Measurements from ENCODE around the gene UBFD1.
"Not testable (repeated sequence)": the region's sequence is repeated elsewhere in the genome, so short reads cannot be mapped to it uniquely, and the experiment has no call there.

UBFD1 gene

DNA sequence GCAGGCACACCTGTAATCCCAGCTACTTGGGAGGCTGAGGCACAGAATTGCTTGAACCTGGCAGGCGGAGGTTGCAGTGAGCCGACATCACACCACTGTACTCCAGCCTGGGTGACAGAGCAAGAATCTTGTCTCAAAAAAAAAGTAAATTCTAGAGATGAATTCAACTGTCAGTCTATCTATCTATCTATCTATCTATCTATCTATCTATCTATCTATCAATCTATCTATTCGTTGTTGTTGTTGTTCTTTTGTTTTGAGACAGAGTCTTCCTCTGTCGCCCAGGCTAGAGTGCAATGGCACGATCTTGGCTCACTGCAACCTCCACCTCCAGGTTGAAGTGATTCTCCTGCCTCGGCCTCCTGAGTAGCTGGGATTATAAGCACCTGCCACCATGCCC, 53.4 kb downstream of the UBFD1 start:
- not testable (repeated sequence) for DNase-seq

DNA sequence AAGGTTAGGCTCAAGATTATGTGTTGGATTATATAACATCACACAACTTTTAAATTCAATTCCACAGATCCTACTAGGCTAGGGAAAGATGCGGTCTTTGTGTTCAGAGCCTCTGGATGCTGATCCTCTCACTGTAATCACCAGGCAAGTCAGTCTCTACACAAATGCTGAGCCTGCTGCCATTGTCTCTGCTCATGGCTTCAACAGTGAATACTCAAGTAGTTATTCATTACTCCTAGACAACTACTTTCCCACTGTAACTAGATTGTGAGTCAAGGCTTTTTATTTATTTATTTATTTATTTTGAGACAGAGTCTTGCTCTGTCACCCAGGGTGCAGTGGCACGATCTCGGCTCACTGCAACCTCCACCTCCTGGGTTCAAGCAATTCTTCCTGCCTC, 54.4 kb downstream of the UBFD1 start:
- no peak for DNase-seq

DNA sequence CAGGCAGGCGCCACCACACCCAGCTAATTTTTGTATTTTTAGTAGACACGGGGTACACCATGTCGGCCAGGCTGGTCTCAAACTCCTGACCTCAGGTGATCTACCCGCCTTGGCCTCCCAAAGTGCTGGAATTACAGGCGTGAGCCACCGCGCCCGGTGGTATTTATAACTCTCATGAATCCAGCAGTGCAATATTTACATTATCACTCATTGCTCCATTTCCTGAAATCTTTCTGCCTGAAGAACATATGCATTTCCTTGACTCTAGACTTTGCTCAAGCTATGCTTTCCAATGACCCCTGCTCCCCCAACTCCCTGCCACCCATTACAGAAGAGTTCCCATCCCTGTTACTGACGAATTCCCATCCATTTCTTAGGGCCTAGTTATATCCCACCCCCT, 58.3 kb downstream of the UBFD1 start:
- no peak for DNase-seq
